GM23248 (cell line): ENCODE data around the gene AADAC. TPM values are rescaled to one million over a fixed set of nuclear protein-coding genes. Genes with fewer than 3 reads are reported as not detected.
"Not testable (repeated sequence)": the region's sequence is repeated elsewhere in the genome, so short reads cannot be mapped to it uniquely, and the experiment has no call there.

ENCODE experiments used
- DNase-seq: peaks from one replicate; pipeline ENCODE4 v3.0.0-alpha.2; 2015
- H2AFZ ChIP-seq: fragments of 200-600 bp; sonication (generic); 2 replicates; pipeline ENCODE4 v1.6.1; 2016; ENCODE audit warnings: antibody characterized with exemption
- H3F3A ChIP-seq: fragments of 200-600 bp; sonication (generic); 2 replicates; pipeline ENCODE4 v1.6.1; 2016; ENCODE audit warnings: mild to moderate bottlenecking, antibody characterized with exemption, mixed run types; ENCODE audit not compliant: insufficient read depth
- H3K27ac ChIP-seq: fragments of 200-600 bp; sonication (generic); 2 replicates; pipeline ENCODE4 v1.5.1; 2016; ENCODE audit warnings: mild to moderate bottlenecking
- H3K27me3 ChIP-seq: fragments of 200-600 bp; sonication (generic); replicated peaks from 2 replicates; pipeline ENCODE4 v1.6.1; 2016; ENCODE audit warnings: mild to moderate bottlenecking; ENCODE audit not compliant: insufficient read depth
- H3K36me3 ChIP-seq: fragments of 200-600 bp; sonication (generic); 2 replicates; pipeline ENCODE4 v1.6.1; 2016; ENCODE audit warnings: low read depth, mild to moderate bottlenecking
- H3K4me1 ChIP-seq: fragments of 200-600 bp; sonication (generic); 2 replicates; pipeline ENCODE4 v1.6.1; 2016; ENCODE audit warnings: mild to moderate bottlenecking; ENCODE audit not compliant: insufficient read depth
- H3K4me2 ChIP-seq: fragments of 200-600 bp; sonication (generic); one replicate; pipeline ENCODE4 v1.6.1; 2016; ENCODE audit warnings: mild to moderate bottlenecking; ENCODE audit not compliant: unreplicated experiment
- H3K4me3 ChIP-seq: fragments of 200-600 bp; sonication (generic); 2 replicates; pipeline ENCODE4 v1.5.1; 2016; ENCODE audit warnings: mild to moderate bottlenecking
- H3K79me2 ChIP-seq: fragments of 200-600 bp; sonication (generic); 2 replicates; pipeline ENCODE4 v1.6.1; 2016; ENCODE audit warnings: mild to moderate bottlenecking; ENCODE audit not compliant: insufficient read depth
- H3K9ac ChIP-seq: fragments of 200-600 bp; sonication (generic); 2 replicates; pipeline ENCODE4 v1.6.1; 2016; ENCODE audit warnings: mild to moderate bottlenecking
- H3K9me2 ChIP-seq: fragments of 200-600 bp; sonication (generic); 2 replicates; pipeline ENCODE4 v1.6.1; 2016; ENCODE audit warnings: mixed run types, mild to moderate bottlenecking, moderate library complexity; ENCODE audit not compliant: insufficient read depth
- H3K9me3 ChIP-seq: fragments of 200-600 bp; sonication (generic); one replicate; pipeline ENCODE4 v1.6.1; 2017; ENCODE audit warnings: low read depth
- H4K20me1 ChIP-seq: fragments of 200-600 bp; sonication (generic); 2 replicates; pipeline ENCODE4 v1.6.0; 2016; ENCODE audit not compliant: insufficient read depth
- EZH2 ChIP-seq: fragments of 200-600 bp; sonication (generic); IDR thresholded peaks from 2 replicates; pipeline ENCODE4 v1.6.1; 2018; ENCODE audit warnings: antibody characterized with exemption, mild to moderate bottlenecking; ENCODE audit not compliant: insufficient read depth, poor library complexity, severe bottlenecking
- EZH2phosphoT487 ChIP-seq: fragments of 200-600 bp; sonication (generic); IDR thresholded peaks from 2 replicates; pipeline ENCODE4 v1.6.1; 2018; ENCODE audit warnings: antibody characterized with exemption, moderate library complexity, mild to moderate bottlenecking, low read depth; ENCODE audit not compliant: insufficient read depth
- WGBS, 2 experiments: methylation state at CpG; one replicate each; pipeline ENCODE4 v1.1.6; 2015 to 2017; ENCODE audit warnings: low lambda C conversion rate in 2 of 2, low coverage in 1 of 2; ENCODE audit errors: missing lambda C conversion rate in 2 of 2; 5-methylcytosine and 5-hydroxymethylcytosine counted together
- in situ Hi-C: fragments of 300-500 bp; cut with MboI; formaldehyde crosslinking; loops from 2 replicates; pipeline ENCODE4 v1.15.0; 2020
- polyA plus RNA-seq: library from polyadenylated mRNA; unstranded; fragments of >200 nt; fragmentation: Nextera tagmentation; extraction: Ambion mirVana; gene quantifications from 2 replicates; pipeline ENCODE4 v1.2.1, GENCODE V29; 2016
- total RNA-seq: library from RNA; depleted of rRNA; stranded (reverse); fragments of >200 nt; shearing (Covaris generic); gene quantifications from 2 replicates; pipeline ENCODE4 v1.2.3, GENCODE V29; 2014; rRNA removed

Gene AADAC, protein sequence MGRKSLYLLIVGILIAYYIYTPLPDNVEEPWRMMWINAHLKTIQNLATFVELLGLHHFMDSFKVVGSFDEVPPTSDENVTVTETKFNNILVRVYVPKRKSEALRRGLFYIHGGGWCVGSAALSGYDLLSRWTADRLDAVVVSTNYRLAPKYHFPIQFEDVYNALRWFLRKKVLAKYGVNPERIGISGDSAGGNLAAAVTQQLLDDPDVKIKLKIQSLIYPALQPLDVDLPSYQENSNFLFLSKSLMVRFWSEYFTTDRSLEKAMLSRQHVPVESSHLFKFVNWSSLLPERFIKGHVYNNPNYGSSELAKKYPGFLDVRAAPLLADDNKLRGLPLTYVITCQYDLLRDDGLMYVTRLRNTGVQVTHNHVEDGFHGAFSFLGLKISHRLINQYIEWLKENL
- total RNA-seq (not detected in 2 replicates), polyA plus RNA-seq (not detected in 2 replicates)

DNA sequence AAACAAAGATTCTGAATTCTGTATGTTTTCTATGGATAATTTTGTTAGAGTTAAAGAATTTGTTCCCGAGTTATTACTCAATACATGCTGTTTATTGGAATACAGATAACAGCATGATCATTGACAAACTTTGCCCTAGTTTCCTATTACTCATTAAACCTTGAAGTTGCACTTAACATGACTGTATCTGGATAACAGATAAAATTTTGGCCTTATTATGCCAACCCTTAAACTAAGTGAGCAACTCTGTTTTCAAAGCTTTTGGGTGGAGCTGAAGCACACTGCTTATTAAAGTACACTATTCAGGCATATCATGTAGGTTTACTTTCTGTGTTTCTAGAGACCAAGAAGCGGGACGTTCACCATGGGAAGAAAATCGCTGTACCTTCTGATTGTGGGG lies at the start of gene AADAC:
Gene AADAC (plus strand): TSS at position 318 of the 400 bp plus-strand sequence. CDS start 47 bp downstream, at position 365.
- Histone ChIP-seq H3K27ac (no peak within 1 kb of the TSS), H3K36me3 (no peaks in the 10 kb centered on the region), H3K9me2 (no peaks in the 10 kb centered on the region), H3K9me3 (no peaks in the 10 kb centered on the region), H3F3A (no peaks in the 10 kb centered on the region), H4K20me1 (no peaks in the 10 kb centered on the region), H3K4me2 (no peak within 1 kb of the TSS), H3K9ac (no peak within 1 kb of the TSS), H3K79me2 (no peaks in the 10 kb centered on the region), H3K4me3 (no peak within 1 kb of the TSS), H3K4me1 (peaks cover 8% of the 10 kb centered on the region), H2AFZ (no peak within 1 kb of the TSS), H3K27me3 (no peaks in the 10 kb centered on the region)
- in situ Hi-C loops: no loop called here
- TF ChIP-seq EZH2 (no peak), EZH2phosphoT487 (no peak)
- 89 to 93% methylated on average over 4 of the region's 4 CpGs for WGBS, 2 experiments
- peak; percentile 12 for DNase-seq

DNA sequence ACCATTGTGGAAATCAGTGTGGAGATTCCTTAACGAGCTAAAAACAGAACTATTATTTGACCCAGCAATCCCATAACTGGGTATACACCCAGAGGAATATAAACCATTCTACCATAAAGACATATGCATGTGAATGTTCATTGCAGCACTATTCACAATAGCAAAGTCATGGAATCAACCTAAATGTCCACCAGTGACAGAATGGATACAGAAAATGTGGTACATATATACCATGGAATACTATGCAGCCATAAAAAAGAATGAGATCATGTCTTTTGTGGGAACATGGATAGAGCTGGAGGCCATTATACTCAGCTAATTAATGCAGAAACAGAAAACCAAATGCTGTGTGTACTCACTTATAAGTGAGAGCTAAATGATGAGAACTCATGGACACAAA lies 49.2 kb upstream of the AADAC start:
- H3K4me3 ChIP-seq, H3K27ac ChIP-seq, H3K9me3 ChIP-seq, DNase-seq, H3K9me2 ChIP-seq, in situ Hi-C loops, H3K27me3 ChIP-seq, H3K9ac ChIP-seq, H3K4me2 ChIP-seq, H3K79me2 ChIP-seq, H4K20me1 ChIP-seq, H2AFZ ChIP-seq, H3K36me3 ChIP-seq: not testable (repeated sequence)
- peaks cover 15% of the 10 kb centered on the region for H3K4me1 ChIP-seq
- peaks cover 10% of the 10 kb centered on the region for H3F3A ChIP-seq
- WGBS, 2 experiments: 78% methylated on average over 1 of the region's 1 CpG

DNA sequence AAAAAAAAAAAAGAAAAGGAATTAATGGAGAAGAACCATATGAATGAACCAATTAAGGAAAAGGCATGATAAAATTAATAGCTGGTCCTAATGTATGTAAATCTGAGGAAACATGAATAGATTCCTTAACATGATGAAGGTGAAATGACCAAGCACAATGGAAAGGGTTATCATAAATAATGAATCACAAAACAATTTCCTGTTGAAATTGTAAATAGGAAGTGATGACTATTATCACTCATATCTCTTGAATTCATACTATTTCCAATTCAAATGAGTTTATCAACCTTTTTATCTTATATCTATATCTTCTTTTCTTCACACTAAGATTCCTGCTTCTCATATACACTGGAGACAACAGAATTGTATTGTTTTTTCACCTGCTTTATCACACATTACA lies 48.2 kb upstream of the AADAC start:
- H3K79me2 ChIP-seq: no peaks in the 10 kb centered on the region
- H3K4me1 ChIP-seq: peaks cover 22% of the 10 kb centered on the region
- H3K9me2 ChIP-seq: no peaks in the 10 kb centered on the region
- TF ChIP-seq EZH2phosphoT487: no peak
- no peak for TF ChIP-seq EZH2
- no peak overlapping the region for H3K27ac ChIP-seq
- no peaks in the 10 kb centered on the region for H4K20me1 ChIP-seq
- in situ Hi-C loops: no loop called here
- H3K9ac ChIP-seq: no peak overlapping the region
- H3K4me2 ChIP-seq: no peak overlapping the region
- H3K9me3 ChIP-seq: no peaks in the 10 kb centered on the region
- peaks cover 16% of the 10 kb centered on the region for H3F3A ChIP-seq
- H2AFZ ChIP-seq: no peak overlapping the region
- H3K27me3 ChIP-seq: no peaks in the 10 kb centered on the region
- H3K36me3 ChIP-seq: no peaks in the 10 kb centered on the region
- no peak for DNase-seq
- H3K4me3 ChIP-seq: no peak overlapping the region

DNA sequence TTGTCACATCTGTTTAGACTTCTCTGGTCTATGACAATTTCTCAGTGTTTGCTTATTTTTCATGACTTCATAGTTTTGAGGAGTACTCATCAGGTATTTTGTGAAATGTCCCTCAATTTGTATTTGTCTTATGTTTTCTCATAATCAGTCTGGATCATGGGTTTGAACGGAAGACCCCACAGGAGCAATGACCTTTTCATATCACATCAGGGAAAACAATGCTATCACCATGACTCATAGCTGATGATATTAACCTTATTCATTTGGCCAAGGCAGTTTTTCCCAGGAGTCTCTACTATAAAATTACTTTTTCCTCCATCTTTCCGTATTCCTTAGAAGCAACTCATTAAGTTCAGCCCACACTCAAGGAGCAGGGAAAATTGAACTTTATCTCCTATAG lies 47.5 kb upstream of the AADAC start:
- in situ Hi-C loops: no loop called here
- no peaks in the 10 kb centered on the region for H3K36me3 ChIP-seq
- no peaks in the 10 kb centered on the region for H3K9me2 ChIP-seq
- H2AFZ ChIP-seq: peak overlapping the region; percentile 26; the same call in 1 of the 2 replicates
- DNase-seq: peak; percentile 44
- no peak overlapping the region for H3K9ac ChIP-seq
- no peaks in the 10 kb centered on the region for H3K79me2 ChIP-seq
- peak overlapping the region; percentile 18 for H3K4me2 ChIP-seq
- WGBS, 2 experiments: 47 to 54% methylated on average over 2 of the region's 2 CpGs
- H3F3A ChIP-seq: peaks cover 18% of the 10 kb centered on the region
- TF ChIP-seq EZH2 (no peak), EZH2phosphoT487 (no peak)
- no peaks in the 10 kb centered on the region for H4K20me1 ChIP-seq
- peaks cover 30% of the 10 kb centered on the region for H3K4me1 ChIP-seq
- H3K27me3 ChIP-seq: no peaks in the 10 kb centered on the region
- no peaks in the 10 kb centered on the region for H3K9me3 ChIP-seq
- peak overlapping the region; percentile 11 for H3K27ac ChIP-seq
- H3K4me3 ChIP-seq: no peak overlapping the region
